Transverse colon (tissue), 4 donors: ENCODE measurements around the gene CLPSL1.

Source experiments
- EP300 ChIP-seq: sonication (generic); formaldehyde crosslinking; IDR thresholded peaks from one replicate; pipeline ENCODE4 v1.6.1; 2017; ENCODE audit warnings: antibody characterized with exemption, low read depth
- POLR2A ChIP-seq: fragments of 450-650 bp; IDR thresholded peaks from one replicate; pipeline ENCODE4 v1.6.1; 2016; ENCODE audit warnings: antibody characterized with exemption, mild to moderate bottlenecking, moderate library complexity
- POLR2AphosphoS5 ChIP-seq, 3 donors: sonication (generic); formaldehyde crosslinking; IDR thresholded peaks; one replicate each; pipeline ENCODE4 v1.6.1; 2016; ENCODE audit warnings: antibody characterized with exemption in 3 of 3
- TF ChIP-seq, protein P1 (sequence below), 5 experiments: fragments of 200-600 bp in 3 of 5; fragments of 450-650 bp in 2 of 5; sonication (generic) in 3 of 5; IDR thresholded peaks; 1 replicate in 2 of 5; 2 replicates in 3 of 5; pipeline ENCODE4 v1.5.1; 2016 to 2017; ENCODE audit warnings: antibody characterized with exemption in 5 of 5, inconsistent platforms in 3 of 5, mild to moderate bottlenecking in 2 of 5, moderate library complexity in 1 of 5

DNA sequence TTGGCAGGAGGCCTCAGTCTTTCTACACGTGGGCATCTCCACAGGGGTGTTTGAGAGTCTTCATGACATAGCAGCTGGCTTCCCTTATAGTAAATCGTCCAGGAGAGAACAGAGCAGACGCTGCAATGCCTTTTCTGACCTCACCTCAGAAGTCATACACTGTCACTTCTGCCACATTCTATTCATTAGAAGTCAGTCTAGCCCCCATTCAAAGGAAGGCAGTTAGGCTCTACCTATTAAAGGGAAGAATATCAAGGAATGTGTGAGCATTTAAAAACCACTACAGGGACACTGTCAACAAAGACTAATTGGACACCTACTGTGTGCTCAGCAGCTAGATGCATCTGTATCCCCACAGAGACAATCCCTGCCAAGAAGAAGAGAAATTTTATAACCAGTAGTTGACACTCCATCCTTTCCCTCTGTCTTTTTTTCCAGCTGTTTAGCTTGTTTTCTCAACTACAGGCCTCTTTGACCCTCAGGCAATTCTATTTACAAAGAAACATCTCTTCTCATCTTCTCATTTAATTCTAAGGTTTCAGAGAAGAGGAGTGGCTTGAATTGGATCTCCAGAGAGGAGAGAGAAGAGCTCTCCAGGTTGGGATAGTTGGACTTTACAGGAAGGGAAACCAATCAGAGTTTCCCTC, 25.4 kb upstream of the CLPSL1 start:
- TF ChIP-seq, protein P1, sequence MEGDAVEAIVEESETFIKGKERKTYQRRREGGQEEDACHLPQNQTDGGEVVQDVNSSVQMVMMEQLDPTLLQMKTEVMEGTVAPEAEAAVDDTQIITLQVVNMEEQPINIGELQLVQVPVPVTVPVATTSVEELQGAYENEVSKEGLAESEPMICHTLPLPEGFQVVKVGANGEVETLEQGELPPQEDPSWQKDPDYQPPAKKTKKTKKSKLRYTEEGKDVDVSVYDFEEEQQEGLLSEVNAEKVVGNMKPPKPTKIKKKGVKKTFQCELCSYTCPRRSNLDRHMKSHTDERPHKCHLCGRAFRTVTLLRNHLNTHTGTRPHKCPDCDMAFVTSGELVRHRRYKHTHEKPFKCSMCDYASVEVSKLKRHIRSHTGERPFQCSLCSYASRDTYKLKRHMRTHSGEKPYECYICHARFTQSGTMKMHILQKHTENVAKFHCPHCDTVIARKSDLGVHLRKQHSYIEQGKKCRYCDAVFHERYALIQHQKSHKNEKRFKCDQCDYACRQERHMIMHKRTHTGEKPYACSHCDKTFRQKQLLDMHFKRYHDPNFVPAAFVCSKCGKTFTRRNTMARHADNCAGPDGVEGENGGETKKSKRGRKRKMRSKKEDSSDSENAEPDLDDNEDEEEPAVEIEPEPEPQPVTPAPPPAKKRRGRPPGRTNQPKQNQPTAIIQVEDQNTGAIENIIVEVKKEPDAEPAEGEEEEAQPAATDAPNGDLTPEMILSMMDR (IDR thresholded peaks at IDR 0.05): no peak
- TF ChIP-seq POLR2A: no peak
- no peak for TF ChIP-seq POLR2AphosphoS5 (IDR thresholded peaks at IDR 0.05)
- no peak for TF ChIP-seq EP300
